GM12875 (cell line): Measurements from ENCODE around the gene CAMK1D.

ENCODE experiments used
- H3K4me3 ChIP-seq: one replicate; pipeline ENCODE4 v1.5.1; 2011; ENCODE audit warnings: low read depth, low read length, control low read depth
- TF ChIP-seq, protein P1 (sequence below): IDR thresholded peaks from 2 replicates; pipeline ENCODE4 v1.5.1; 2011; ENCODE audit warnings: low read depth, mild to moderate bottlenecking, control low read depth, inconsistent platforms, low read length, moderate library complexity, borderline replicate concordance; ENCODE audit not compliant: insufficient read depth

Gene CAMK1D

GRCh38 chr10:12403119-12403518 lies 53.8 kb downstream of the CAMK1D start:
- H3K4me3 ChIP-seq = no peak overlapping the region
- TF ChIP-seq, protein P1, sequence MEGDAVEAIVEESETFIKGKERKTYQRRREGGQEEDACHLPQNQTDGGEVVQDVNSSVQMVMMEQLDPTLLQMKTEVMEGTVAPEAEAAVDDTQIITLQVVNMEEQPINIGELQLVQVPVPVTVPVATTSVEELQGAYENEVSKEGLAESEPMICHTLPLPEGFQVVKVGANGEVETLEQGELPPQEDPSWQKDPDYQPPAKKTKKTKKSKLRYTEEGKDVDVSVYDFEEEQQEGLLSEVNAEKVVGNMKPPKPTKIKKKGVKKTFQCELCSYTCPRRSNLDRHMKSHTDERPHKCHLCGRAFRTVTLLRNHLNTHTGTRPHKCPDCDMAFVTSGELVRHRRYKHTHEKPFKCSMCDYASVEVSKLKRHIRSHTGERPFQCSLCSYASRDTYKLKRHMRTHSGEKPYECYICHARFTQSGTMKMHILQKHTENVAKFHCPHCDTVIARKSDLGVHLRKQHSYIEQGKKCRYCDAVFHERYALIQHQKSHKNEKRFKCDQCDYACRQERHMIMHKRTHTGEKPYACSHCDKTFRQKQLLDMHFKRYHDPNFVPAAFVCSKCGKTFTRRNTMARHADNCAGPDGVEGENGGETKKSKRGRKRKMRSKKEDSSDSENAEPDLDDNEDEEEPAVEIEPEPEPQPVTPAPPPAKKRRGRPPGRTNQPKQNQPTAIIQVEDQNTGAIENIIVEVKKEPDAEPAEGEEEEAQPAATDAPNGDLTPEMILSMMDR = no peak

DNA sequence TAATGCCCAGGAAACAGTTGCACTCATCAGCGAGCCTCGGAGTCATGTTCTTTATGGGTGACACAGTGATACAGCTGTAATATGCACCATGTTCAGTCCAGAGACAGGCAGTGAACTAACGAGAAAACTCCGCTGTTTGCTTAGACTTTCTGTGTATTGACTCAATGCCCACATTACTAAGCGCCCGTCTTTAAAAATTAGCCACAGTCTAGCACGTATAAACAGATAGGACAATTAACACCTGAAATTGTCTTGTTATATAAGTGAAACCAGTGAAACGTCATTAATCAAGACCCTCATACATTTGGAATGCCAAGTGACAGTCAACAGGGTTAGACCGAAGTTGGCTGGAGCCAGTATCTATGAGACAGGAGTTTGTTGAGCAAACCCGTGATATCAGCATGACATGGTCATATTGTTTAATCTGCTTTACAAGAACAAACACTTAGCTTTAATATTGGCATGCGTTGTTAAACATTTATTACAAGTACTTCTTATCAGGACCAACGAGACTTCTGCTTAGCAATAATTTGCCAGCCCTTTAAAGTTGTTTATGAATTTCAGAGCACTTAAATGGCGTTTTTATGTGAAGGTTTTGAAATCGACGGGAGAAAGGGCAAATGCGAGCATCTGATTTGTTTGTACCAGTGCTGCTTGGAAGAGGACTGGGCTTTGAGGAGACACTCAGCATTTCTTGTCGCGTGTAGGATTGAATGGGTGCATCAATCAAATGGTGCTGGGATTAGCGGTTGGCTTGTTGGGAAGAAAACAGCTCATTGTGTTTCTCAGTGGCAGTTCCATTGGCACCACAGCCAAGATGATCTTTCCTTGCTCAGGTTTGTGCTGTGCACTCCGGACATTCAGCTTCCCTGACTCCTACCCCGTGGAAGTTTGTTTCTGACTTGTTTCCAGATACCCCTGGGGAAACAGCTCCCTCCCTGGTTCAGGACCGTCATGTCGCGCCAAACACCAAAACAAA lies 56.3 kb downstream of the CAMK1D start:
- TF ChIP-seq, protein P1 = no peak
- H3K4me3 ChIP-seq = no peak overlapping the region

GRCh38 chr10:12406764-12407400 lies 57.5 kb downstream of the CAMK1D start:
- H3K4me3 ChIP-seq = no peak overlapping the region
- TF ChIP-seq, protein P1 = no peak

DNA sequence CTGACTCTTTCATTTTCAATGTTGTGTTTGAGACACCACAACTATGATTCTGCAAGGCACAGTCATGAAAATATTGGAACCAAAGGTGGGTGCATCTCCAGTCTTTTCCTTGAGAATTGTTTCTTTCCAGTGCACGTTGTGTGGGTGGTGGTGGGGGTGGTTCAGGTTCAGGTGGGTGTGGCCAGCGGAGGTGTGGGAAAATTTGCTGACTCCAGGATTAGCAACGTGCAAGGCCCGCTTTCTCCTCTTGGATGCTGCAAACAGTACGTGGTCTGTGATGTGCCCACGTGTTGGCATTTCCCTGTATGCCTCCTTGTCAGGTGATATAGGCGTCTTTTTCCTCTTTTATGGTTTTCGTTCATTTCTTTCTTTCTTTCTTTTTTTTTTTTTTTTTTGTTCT lies 59.1 kb downstream of the CAMK1D start:
- H3K4me3 ChIP-seq = no peak overlapping the region
- TF ChIP-seq, protein P1 = no peak

DNA sequence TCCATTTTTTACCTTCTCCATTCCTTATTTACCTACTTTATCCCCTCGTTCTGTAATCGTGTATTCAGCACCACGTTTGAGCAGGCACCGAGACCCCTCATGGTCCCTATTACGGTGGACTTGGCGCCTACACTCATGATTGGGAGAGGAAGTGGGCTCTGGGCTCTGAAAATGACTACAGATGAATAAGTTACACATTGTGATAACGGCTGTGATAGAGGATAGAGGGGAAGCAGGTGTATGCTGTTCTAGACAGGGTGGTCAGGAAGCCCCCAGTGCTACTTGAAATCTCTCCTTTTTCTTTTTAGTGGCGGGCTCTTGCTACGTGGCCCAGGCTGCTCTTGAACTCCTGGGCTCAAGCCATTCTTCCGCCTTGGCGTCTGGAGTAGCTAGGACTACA lies 59.8 kb downstream of the CAMK1D start:
- H3K4me3 ChIP-seq = no peak overlapping the region
- TF ChIP-seq, protein P1 = no peak

GRCh38 chr10:12409613-12410012 lies 60.3 kb downstream of the CAMK1D start:
- H3K4me3 ChIP-seq = no peak overlapping the region
- TF ChIP-seq, protein P1 = no peak
